Stomach (tissue), 9 donors: ENCODE data around the gene EFCAB12. TPM values are rescaled to one million over a fixed set of nuclear protein-coding genes. Genes with fewer than 3 reads are reported as not detected.
A peak's percentile ranks its signal among the peaks of the same experiment; 100 is the strongest.

Experiments
- DNase-seq, 2 donors: peaks; one replicate each; pipeline versions ENCODE4 v3.0.0 to v3.0.0-alpha.2; 2013 to 2019
- H3K27ac ChIP-seq, 5 donors: fragments of 200-600 bp in 4 of 5; sonication (generic) in 4 of 5; one replicate each; pipeline ENCODE4 v1.5.1; 2013 to 2019; ENCODE audit warnings: mild to moderate bottlenecking in 1 of 5, moderate library complexity in 1 of 5
- H3K27me3 ChIP-seq, 3 donors: fragments of 200-600 bp; sonication (generic); one replicate each; pipeline ENCODE4 v1.5.1; 2017 to 2019; ENCODE audit warnings: mixed run types in 1 of 3
- H3K36me3 ChIP-seq, 4 donors: fragments of 200-600 bp; sonication (generic); 1 replicate in 3 of 4; 2 replicates in 1 of 4; pipeline ENCODE4 v1.5.1; 2016 to 2019
- H3K4me1 ChIP-seq, 4 donors: fragments of 200-600 bp; sonication (generic); one replicate each; pipeline ENCODE4 v1.5.1; 2016 to 2019
- H3K4me3 ChIP-seq, 4 donors: fragments of 200-600 bp; sonication (generic) in 3 of 4; one replicate each; pipeline ENCODE4 v1.5.1; 2016 to 2019; ENCODE audit warnings: mild to moderate bottlenecking in 1 of 4
- H3K9me3 ChIP-seq, 4 donors: fragments of 200-600 bp; sonication (generic); one replicate each; pipeline ENCODE4 v1.5.1; 2016 to 2019
- CTCF ChIP-seq, 7 experiments: fragments of 450-650 bp in 4 of 7; fragments of 200-600 bp in 3 of 7; sonication (generic) in 3 of 7; IDR thresholded peaks; one replicate each; pipeline ENCODE4 v1.5.1; 2016 to 2019; ENCODE audit warnings: antibody characterized with exemption in 7 of 7, control low read depth in 2 of 7, mild to moderate bottlenecking in 1 of 7
- EP300 ChIP-seq: sonication (generic); formaldehyde crosslinking; IDR thresholded peaks from one replicate; pipeline ENCODE4 v1.6.1; 2017; ENCODE audit warnings: antibody characterized with exemption
- POLR2A ChIP-seq, 4 donors: fragments of 450-650 bp; IDR thresholded peaks; one replicate each; pipeline ENCODE4 v1.6.1; 2016; ENCODE audit warnings: antibody characterized with exemption in 4 of 4, control low read depth in 2 of 4, mild to moderate bottlenecking in 1 of 4, moderate library complexity in 1 of 4
- POLR2AphosphoS5 ChIP-seq, 3 donors: sonication (generic); formaldehyde crosslinking; IDR thresholded peaks; one replicate each; pipeline ENCODE4 v1.6.1; 2016; ENCODE audit warnings: antibody characterized with exemption in 3 of 3
- WGBS, 5 donors: extraction: QIAGEN DNeasy Blood & Tissue Kit in 3 of 5; methylation state at CpG; one replicate each; pipeline versions ENCODE4 v1.1.5 to v1.1.7; 2013 to 2018; 5-methylcytosine and 5-hydroxymethylcytosine counted together
- intact Hi-C: fragments of 100-400 bp; cut with DNase I; formaldehyde crosslinking; loops from one replicate; pipeline ENCODE4 v1.15.1; 2023; ENCODE audit warnings: low total_unique reads
- polyA plus RNA-seq, 3 donors: library from polyadenylated mRNA; stranded (reverse); fragments of 200-250 nt; gene quantifications; one replicate each; pipeline ENCODE4 v1.2.3, GENCODE V29; 2013
- total RNA-seq, 5 donors: library from RNA; depleted of rRNA; stranded (reverse); fragments of >200 nt; gene quantifications; one replicate each; pipeline versions ENCODE4 v1.1.0 to v1.2.3, GENCODE V29; 2014 to 2016
- donor health status: healthy with polysubstance abuse.
- donor health status: Bipolar disorder and iron deficiency.
- donor health status: healthy.

Gene EFCAB12
- total and polyA plus RNA-seq, 8 donors = 0.33 to 4.0 (median 1.8) TPM; not detected in 2

GRCh38 chr3:129425213-129425612, 3.2 kb downstream of the EFCAB12 start:
- Histone ChIP-seq H3K9me3 (no peaks in the 10 kb centered on the region), H3K36me3 (peaks cover 0 to 6% (median 3%) of the 10 kb centered on the region in 4 donors), H3K27ac (peak overlapping the region in 1 of 5 donors; percentile 28), H3K4me3 (no peak overlapping the region), H3K27me3 (no peaks in the 10 kb centered on the region), H3K4me1 (peaks cover 19 to 29% (median 20%) of the 10 kb centered on the region in 4 donors)
- DNase-seq = no peak
- intact Hi-C loops = no loop called here
- 71 to 87% (median 81%) methylated on average over 3 of the region's 3 CpGs for WGBS, 5 donors
- TF ChIP-seq EP300 = no peak
- no peak for TF ChIP-seq CTCF (IDR thresholded peaks at IDR 0.05)
- no peak for TF ChIP-seq POLR2A (IDR thresholded peaks at IDR 0.05)
- TF ChIP-seq POLR2AphosphoS5 (IDR thresholded peaks at IDR 0.05) = no peak

DNA sequence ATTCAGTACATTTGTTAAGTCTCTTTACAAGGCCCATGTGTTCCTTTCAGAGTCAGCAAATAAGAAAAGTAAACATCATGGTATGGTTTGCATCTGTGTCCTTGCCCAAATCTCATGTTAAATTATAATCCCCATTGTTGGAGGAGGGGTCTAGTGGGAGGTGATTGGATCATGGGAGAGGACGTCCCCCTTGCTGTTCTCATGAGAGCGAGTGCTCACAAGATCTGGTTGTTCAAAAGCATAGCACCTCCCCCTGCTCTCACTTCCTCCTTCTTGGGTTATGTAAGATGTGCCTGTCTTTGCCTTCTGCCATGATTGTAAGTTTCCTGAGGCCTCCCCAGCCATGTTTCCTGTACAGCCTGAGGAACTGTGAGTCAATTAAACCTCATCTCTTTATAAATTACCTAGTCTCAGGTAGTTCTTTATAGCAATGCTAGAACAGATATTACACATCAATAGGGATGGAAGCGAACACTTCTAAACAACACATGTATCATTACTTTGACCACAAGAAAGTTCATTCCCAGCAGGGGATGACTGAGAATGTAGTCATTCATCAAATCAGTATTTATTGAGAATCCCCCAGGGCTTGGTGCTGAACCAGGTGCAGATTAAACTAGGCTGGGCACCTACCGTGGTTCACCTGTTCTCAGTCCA, 4.1 kb downstream of the EFCAB12 start:
- DNase-seq = peak; percentile 50 to 60
- WGBS, 5 donors = 55 to 74% (median 66%) methylated on average over 4 of the region's 4 CpGs
- Histone ChIP-seq H3K4me1 (peaks cover 19 to 29% (median 20%) of the 10 kb centered on the region in 4 donors), H3K4me3 (no peak overlapping the region), H3K9me3 (no peaks in the 10 kb centered on the region), H3K27ac (peak overlapping the region; percentile 46 to 81 (median 55)), H3K27me3 (no peaks in the 10 kb centered on the region), H3K36me3 (no peaks in the 10 kb centered on the region)
- intact Hi-C loops = no loop called here
- no peak for TF ChIP-seq POLR2A (IDR thresholded peaks at IDR 0.05)
- peak in 1 of 3 donors; percentile 51 for TF ChIP-seq POLR2AphosphoS5 (IDR thresholded peaks at IDR 0.05)
- TF ChIP-seq EP300 = no peak
- TF ChIP-seq CTCF (IDR thresholded peaks at IDR 0.05) = no peak

- H3K36me3 ChIP-seq = no peaks in the 10 kb centered on the region
- WGBS, 5 donors = 84 to 100% (median 85%) methylated on average over 1 of the region's 1 CpG
- TF ChIP-seq CTCF (IDR thresholded peaks at IDR 0.05) (no peak), POLR2AphosphoS5 (IDR thresholded peaks at IDR 0.05) (no peak), EP300 (no peak), POLR2A (IDR thresholded peaks at IDR 0.05) (no peak)
Measured at GRCh38 chr3:129422897-129423296, 5.5 kb downstream of the EFCAB12 start.

DNA sequence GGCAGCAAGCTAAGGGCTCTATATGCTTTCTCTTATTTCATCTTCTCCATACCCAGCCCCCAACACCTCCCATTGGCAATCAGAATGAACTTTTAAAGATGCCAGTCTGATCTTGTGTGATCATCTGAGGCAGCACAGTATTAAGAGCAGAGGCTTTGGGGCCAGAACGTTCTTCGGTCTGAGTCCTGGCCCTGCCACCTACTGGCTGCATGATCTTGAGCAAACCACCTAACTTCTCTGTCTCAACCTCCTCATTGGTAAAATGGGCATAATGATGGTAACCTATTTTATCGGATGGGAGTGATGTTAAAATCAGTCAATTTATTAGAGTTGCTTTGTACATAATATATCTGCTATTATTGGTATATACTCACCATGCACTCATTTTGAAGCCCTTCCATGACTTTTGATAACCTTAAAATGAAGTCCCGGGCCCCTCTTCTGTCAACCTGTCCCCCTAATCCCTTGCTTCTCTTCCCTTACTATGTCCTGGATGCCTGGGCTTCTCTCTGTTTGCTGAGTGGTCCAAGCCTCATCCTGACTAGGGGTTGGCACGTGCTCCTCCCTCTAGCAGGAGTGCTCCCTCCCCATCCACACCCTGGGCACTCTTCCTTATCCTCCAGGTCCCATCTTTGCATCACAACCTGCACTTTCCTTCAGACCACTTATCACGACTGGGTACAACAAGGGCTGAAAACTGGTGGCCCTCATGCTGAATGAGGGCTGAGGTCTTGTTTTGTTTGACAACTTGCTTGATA, 6.3 kb downstream of the EFCAB12 start:
- Histone ChIP-seq H3K27me3 (no peaks in the 10 kb centered on the region), H3K9me3 (no peaks in the 10 kb centered on the region), H3K27ac (no peak overlapping the region), H3K4me3 (no peak overlapping the region), H3K4me1 (peaks cover 0 to 9% (median 4%) of the 10 kb centered on the region in 4 donors), H3K36me3 (no peaks in the 10 kb centered on the region)
- 77 to 87% (median 81%) methylated on average over 6 of the region's 6 CpGs for WGBS, 5 donors
- no peak for DNase-seq
- intact Hi-C loops = no loop called here
- TF ChIP-seq POLR2A (IDR thresholded peaks at IDR 0.05) (no peak), POLR2AphosphoS5 (IDR thresholded peaks at IDR 0.05) (no peak), EP300 (no peak), CTCF (IDR thresholded peaks at IDR 0.05) (no peak)

More at GRCh38 chr3:129422897-129423296, 5.5 kb downstream of the EFCAB12 start:
- intact Hi-C loops = no loop called here
- Histone ChIP-seq H3K9me3 (no peaks in the 10 kb centered on the region), H3K4me3 (no peak overlapping the region), H3K27ac (no peak overlapping the region), H3K27me3 (no peaks in the 10 kb centered on the region), H3K4me1 (peaks cover 5 to 16% (median 10%) of the 10 kb centered on the region in 4 donors)
- no peak for DNase-seq
